ENCODE data around the gene RGS9. TPM values are rescaled to one million over a fixed set of nuclear protein-coding genes. Genes with fewer than 3 reads are reported as not detected.
A peak's percentile ranks its signal among the peaks of the same experiment; 100 is the strongest.

Gene RGS9
- polyA plus RNA-seq, 3 donors = 14.1 to 17.1 (median 15.7) TPM

DNA sequence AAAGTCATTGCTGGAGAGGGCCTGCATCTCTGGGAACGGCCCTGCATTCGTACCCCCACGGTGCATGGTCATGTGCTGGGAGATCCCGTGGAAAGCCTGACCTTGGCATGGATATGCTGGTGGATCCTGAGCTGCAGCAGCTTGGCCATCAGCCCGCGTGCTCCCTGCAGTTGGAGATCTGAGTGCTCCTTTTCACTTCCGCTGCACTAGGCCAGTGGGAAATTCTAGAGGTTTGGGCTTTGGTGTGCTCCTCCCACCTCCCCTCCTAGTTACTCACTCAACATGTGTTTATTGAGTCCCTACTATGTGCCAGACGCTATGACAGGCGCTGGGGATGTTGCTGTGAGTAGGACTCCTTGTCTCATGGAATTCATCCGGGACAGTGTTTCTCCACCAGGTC, 91.1 kb downstream of the RGS9 start:
- no peak for DNase-seq (ENCODE audit: extremely low read depth in 1 of 11, low read depth in 9 of 11, low spot score in 4 of 11)

DNA sequence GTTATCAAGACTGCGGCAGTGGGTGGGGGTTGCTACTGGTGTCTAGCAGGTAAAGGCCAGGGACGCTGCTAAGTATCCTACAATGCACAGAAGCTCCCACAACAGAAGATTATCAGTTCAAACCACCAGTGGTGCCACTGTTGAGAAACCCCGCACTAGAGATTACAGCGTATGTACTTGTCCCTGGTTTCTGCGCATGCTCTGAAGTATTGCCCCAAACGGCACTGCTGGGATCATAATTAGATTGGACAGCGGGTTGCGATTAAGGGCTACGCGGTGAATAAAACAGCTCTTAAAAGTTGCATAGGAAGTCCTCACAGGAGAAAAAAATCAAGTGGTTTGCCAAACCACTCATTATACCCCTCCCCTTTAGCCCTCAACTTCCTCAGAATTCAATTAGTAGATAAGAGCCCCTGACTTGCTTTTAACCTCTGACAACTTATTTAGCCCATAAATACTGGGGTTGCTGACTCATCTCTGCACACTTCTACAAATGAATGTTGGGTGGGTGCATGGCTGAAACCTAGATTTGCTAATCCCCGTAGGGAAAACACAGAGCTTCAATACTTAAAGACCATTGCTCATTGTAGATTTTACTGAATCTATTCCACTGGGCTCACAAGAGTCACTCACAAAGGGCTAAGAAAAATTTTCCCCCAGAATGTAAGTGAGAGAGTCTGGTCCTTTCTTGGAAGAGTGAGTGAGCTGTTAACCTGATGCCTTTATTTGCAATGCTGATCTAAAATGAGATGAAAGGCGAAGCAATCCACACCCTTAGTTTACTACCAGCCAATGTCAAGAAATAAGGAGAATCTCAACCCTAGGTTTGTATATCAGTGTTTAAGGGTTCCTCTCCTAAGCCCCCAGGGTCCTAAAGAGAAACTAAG, 91.8 kb downstream of the RGS9 start:
- no peak for DNase-seq (ENCODE audit: extremely low read depth in 1 of 11, low read depth in 9 of 11, low spot score in 4 of 11)

DNA sequence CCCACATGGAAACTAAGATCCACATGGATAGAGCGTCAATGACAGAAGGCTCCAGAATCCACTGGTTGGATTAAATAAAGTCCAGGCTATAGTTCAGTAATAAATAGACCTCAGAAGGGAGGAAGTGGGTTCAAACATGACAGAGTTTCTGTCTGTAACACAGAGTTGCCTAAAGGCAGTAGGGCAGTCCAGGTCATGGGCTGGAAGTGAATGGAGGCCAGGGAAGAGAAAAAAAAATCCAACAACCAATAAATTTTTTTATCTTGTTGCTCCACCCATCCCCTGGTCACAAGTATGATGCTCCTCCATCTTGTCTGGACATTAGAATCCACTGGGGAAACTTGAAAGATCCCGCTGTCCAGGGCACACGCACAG, 92.4 kb downstream of the RGS9 start:
- no peak for DNase-seq (ENCODE audit: extremely low read depth in 1 of 11, low read depth in 9 of 11, low spot score in 4 of 11)

DNA sequence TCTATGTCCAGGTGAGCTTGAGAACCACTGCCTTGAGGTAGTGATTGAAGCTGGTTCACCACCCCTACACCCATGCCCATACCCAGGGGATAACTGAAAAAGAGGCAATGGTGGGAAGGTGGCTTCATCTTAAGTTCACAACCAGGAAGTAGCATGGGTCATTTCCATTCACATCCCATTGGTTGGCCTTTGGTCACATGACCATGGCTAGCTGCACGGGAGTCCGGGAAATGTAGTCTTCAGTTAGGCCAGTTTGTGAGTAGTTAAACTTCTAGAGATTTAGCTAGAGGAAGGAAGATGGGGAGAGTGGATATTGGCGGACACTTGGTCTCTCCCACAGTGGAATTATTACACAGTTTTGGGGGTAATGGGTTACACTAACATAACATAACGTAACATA, 92.9 kb downstream of the RGS9 start:
- DNase-seq (ENCODE audit: extremely low read depth in 1 of 11, low read depth in 9 of 11, low spot score in 4 of 11) = no peak

DNA sequence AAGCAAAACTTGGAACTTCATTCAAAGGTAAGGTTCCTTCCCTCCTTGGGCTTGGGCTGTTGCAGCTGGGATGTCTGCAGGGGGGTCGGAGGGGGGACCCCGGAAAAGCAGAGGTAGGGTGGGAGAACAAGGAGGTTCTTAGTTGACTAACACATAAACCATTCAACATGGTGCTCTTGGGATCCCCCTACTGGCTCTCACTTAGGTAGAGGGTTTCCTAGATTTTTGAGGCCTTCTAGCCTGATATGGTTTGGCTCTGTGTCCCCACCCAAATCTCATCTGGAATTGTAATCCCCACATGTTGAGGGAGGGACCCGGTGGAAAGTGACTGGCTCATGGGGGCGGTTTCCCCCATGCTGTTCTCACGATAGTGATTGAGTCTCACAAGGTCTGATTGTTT, 93.9 kb downstream of the RGS9 start:
- no peak for DNase-seq (ENCODE audit: extremely low read depth in 1 of 11, low read depth in 9 of 11, low spot score in 4 of 11)

DNA sequence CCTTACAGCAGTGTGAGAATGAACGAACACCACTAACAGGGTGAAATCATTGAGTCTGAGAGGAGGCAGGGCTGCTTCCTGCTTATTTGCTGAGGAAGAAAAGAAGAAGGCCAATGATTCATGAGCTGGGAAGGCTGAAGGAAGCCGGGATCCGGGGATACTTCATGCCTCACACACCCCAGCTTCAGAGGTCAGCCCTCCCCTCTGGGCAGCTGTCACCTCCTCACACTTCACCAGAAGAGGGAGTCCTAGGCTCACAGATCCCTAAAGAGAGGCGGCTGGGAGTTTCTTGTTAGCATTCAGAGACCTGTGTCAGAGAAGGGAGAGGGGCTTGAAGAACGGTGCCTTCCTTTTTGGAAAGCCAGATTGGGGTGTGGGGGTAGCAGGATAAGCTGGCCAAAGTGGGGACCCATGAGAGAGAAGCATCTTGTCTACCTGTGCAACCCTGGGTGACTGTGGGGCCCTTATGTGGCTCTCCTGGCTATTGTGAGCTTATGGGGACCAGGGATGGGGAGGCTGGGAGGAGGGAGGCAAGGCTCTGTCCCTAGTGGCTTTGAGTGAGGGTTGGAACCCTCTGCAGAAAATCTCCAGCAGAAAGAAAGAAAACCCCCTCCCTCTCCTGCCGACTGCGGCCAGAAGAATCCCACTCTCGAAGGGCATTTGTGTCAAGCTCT, 94.6 kb downstream of the RGS9 start:
- DNase-seq (ENCODE audit: extremely low read depth in 1 of 11, low read depth in 9 of 11, low spot score in 4 of 11) = peak; percentile 19 to 67 (median 41)

DNA sequence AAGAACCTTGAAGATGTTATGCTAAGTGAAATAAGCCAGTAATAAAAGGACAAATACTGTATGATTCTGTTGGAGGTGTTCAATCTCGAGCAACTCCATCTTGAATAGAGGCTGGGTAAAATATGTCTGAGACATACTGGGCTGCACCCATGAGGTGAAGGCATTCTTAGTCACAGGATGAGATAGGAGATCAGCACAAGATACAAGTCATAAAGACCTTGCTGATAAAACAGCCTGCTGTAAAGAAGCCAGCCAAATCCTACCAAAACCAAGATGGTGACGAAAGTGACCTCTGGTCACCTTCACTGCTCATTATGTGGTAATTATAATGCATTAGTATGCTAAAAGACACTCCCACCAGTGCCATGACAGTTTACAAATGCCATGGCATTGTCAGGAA, 98.1 kb downstream of the RGS9 start:
- DNase-seq (ENCODE audit: extremely low read depth in 1 of 11, low read depth in 9 of 11, low spot score in 4 of 11) = no peak

DNA sequence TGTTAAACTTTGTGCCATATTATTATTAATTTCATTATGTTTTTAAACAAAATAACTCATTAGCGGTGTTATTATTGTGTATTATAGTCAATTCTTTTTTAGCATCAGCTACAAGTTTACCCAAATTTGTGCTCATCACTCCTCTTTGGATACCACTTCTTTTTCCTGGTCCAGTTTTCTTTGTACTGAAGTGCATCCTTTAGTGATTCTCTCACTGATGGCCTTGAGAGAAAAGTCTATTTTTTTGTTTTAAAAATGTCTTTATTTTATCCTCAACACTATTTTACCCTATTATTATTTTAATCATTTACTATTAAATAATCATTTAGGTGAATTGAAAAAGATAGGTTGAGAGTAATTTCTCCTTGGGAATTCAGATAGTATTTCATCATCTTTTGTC, 99.2 kb downstream of the RGS9 start:
- no peak for DNase-seq (ENCODE audit: extremely low read depth in 1 of 11, low read depth in 9 of 11, low spot score in 4 of 11)

DNA sequence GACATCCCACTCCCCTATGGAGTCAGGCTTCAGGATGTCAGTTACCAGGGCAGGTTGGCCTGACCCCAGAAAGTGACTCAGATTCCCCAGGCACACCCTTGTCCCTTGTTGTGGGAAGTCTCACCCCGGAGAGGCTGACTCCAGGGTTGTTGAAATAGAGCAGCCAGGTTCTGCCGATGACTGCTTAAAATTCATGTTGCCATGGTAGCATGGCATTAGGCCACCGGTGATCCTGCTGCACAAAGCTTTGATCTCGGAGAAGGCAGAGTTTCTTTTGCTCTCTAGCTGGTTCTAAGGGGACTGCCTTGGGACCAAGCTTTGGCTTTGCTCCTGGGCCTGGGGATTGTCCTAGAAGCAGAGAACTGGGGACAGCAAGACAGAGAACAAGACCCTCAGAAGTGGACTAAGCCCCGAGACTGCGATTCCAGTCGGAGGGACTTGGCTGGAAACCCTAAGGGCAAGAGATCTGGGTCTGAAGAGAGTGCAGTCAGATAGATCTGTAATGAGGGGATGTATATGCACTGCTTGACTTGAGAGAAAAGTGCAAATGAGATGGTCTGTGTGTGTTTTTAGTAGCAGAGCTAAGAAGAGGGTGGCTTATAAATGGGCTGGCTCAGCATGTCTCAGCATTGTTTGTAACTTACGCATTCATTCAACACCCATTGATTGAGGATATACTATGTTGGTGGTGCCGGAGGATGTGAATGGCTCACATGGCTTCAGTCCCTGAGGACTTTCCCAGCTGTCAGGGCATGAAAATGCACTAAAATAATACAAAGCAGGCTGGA, 106.9 kb downstream of the RGS9 start:
- peak in 1 of 11 donors; percentile 12 for DNase-seq (ENCODE audit: extremely low read depth in 1 of 11, low read depth in 9 of 11, low spot score in 4 of 11)

DNA sequence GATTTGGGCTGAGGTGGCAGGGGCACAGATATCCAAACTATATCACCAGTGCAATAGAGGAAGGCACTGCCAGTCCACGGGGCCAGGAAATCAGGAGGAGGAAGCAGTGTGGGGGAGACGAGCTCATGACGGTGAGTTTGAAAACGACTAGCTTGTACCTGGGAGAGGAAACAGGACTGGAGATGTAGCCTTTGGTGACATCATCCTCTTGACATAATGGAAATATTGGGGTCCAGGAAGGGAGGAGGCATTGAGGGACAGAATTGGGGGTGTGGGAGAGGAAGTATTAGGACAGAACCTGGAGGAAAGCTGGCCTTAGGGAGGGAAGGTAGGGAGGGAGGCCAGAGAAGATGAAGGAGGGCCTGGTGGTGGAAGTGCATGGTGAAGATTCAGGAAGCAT, 109.1 kb downstream of the RGS9 start:
- no peak for DNase-seq (ENCODE audit: extremely low read depth in 1 of 11, low read depth in 9 of 11, low spot score in 4 of 11)

DNA sequence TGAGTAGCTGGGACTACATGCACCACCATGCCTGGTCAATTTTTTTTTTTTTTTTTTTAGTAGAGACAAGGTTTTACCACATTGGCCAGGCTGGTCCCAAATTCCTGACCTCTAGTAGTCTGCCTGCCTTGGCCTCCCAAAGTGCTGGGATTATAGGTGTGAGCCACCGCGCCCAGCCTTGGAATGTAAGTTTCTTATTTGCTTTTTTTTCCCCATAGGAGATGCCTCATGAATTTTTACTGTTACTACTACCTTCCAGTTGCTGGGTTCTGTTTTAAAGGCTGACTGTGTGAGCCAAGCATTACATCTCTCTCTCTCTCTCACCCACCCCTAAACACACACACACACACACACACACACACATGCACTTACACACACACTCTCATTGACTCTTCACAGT, 112.6 kb downstream of the RGS9 start:
- no peak for DNase-seq (ENCODE audit: extremely low read depth in 1 of 11, low read depth in 9 of 11, low spot score in 4 of 11)

DNA sequence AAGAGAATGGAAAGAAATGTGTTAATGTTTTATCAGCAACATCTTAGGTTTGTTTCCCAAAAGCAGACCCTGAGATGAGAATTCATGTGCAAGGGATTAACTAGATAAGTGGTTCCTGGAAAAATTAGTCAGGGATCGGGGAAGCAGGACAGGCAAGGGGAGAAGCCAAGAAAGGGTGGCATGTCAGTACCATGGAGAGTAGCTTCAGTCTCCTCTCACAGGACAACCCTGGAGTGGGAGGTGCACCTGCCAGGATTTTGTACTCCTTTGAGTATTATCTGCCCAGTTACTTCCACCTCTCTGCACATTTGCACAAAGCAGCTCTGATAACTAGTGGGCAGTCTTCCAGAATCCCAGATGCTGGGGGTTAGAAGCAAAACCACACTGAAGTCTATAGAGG, 117.0 kb downstream of the RGS9 start:
- no peak for DNase-seq (ENCODE audit: extremely low read depth in 1 of 11, low read depth in 9 of 11, low spot score in 4 of 11)

DNA sequence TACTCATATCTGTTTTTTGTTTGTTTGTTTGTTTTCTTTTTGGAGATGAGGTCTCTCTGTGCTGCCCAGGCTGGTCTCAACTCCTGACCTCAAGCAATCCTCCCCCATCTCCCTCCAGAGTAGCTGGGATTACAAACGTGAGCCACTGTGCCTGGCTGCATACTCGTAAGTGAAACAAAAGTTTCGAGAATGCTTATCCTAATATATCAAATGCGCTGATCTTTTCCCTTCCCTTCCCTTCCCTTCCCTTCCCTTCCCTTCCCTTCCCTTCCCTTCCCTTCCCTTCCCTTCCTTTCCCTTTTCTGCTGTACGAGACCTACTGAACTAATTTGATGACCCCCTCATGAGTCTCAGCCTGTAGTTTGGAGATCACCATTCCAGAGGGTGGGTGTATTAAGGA, 122.1 kb downstream of the RGS9 start:
- DNase-seq (ENCODE audit: extremely low read depth in 1 of 11, low read depth in 9 of 11, low spot score in 4 of 11) = no peak

DNA sequence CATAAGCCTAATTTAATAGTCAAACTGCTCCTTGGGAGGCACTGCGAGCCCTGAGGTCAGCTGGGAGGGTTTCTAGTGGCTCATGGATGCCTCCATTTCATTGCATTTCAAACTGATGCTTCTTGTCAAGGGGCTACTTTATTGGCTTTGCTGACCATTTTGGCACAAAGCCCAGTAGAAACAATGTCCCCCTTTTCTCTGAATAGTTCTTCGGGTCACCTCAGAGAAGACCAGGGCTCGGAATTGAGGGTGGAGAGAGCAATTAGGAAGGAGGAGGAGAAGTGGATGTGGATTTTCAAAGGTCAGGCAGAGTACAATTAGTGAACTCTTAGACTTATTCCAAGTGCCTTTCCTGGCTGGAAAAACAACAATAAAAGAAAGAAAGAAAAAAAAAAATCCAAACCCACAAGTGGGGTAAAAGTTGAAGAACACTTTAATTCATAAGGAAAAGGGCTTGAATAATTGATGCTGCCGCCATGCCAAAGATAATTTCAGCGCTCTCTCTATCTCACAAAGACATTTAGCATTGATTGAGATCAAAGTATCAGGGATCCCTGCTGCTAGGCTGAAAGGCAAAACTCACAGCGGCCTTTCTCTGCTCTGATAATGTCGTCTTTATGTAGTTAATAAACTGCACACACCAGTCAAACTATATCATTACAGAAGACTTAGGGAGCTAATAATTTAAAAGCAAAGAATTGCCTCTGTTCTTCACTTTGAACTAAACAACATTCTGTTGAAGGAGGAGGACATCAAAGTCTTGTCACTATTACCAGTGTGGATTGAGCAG, 122.7 kb downstream of the RGS9 start:
- DNase-seq (ENCODE audit: extremely low read depth in 1 of 11, low read depth in 9 of 11, low spot score in 4 of 11) = peak in 2 of 11 donors; percentile 18 to 22

DNA sequence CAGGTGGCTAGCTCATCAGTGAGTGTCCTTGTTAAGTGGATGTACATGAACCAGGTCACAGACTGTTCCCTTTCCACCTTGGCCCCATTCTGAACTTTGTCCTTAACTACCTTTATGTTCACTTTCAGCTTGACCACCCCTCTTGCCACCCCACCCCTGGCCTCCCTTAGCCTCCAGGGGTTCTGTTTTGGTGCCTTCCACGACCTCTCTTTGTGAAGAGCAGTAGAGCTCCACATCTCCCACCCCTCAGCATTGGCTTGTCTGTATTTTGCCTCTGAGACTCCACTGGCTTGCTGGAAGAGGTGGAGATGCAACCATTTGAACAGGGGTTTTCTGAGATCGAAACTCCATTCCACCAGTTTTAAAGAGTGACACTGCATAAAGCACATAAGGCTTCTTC, 123.5 kb downstream of the RGS9 start:
- no peak for DNase-seq (ENCODE audit: extremely low read depth in 1 of 11, low read depth in 9 of 11, low spot score in 4 of 11)

DNA sequence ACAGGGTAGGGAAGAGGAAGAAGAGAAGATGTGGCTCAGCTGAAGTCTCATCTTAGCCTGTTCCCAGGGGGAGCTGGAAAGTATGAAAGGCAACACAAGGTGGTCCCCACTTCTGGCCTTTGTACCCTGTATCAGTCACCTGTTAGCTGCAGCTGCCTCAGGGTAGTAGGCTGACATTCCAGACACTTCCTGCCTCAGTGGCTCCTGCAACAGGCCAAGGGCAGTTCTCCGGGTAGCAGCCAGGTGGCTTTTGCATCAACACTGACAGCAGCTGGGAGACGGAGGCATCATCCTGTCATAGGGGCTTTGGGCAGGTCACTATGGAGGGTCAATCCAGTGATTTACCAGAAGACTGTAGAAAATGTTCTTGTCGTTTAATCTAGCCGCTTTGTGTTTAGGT, 124.0 kb downstream of the RGS9 start:
- DNase-seq (ENCODE audit: extremely low read depth in 1 of 11, low read depth in 9 of 11, low spot score in 4 of 11) = no peak

DNA sequence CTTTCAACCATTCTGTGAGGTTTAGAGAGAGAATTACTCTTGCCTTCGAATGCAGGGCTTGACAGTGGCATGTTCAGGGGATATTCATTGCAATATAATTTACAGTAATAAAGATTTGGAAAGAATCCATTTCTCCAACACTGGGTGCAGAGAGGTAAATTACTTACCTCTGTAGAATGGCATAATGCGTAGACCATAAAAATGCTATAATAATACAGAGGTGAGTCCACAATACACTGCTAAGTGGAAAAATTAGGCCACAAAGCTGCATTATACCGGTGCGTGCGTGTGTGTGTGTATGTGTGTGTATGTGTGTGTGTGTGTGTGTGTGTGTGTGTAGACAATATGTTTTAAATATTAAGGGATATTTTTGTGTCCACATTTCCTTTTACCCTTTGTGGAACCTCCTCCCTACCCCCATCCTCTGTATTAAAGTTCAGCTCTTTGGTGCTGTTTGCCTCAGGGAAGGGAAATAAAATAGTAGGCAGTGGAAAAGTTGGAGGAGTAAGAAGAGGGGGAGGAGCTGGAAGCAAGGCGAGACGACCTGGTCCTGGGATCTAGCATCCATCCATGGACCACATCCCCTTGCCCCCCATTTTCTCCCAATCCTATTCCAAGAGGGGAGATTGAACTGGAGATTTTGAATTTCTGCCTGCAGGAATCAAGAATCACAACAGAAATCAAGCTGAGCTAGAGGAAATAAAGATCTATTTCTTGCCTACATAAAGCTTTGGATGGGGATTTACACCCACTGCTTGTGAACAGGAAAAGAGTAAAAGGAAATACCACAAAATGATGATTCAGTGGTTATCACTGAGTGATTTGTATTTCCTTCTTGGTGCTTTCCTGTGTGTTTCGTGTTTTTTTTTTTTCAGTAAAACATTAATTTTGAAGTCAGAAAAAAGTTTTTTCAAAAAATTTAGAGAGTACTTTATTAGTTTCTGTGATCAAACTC, 124.8 kb downstream of the RGS9 start:
- no peak for DNase-seq (ENCODE audit: extremely low read depth in 1 of 11, low read depth in 9 of 11, low spot score in 4 of 11)

DNA sequence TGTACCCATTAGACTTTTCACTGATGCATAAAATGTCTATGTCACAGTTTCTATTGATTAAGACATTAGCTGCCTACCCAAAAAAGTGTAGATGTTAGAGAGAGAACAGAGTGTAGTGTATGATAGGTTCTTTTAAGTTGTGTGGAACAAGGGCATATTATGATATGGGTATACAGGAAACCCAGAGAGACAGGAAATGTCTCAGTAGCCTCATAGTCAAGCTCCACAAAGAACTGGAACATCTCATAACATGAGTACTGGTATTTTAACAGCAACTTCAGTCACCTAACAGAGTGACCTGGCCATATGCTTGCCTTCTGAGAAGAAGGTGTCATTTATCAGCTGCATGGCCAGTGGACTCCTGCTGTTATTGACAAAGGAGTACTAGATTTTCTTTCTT, 128.1 kb downstream of the RGS9 start:
- no peak for DNase-seq (ENCODE audit: extremely low read depth in 1 of 11, low read depth in 9 of 11, low spot score in 4 of 11)

Measured in renal cortex interstitium (tissue), 11 donors.